Vagina (tissue), 2 donors: ENCODE results near the gene GJB1. TPM values are rescaled to one million over a fixed set of nuclear protein-coding genes. Genes with fewer than 3 reads are reported as not detected.

Experiments
- DNase-seq, 2 donors: peaks; one replicate each; pipeline ENCODE4 v3.0.0-alpha.2; 2017; ENCODE audit errors: extremely low spot score in 2 of 2
- H3K27ac ChIP-seq: fragments of 200-600 bp; sonication (generic); one replicate; pipeline ENCODE4 v1.5.1; 2019
- H3K27me3 ChIP-seq: fragments of 200-600 bp; sonication (generic); one replicate; pipeline ENCODE4 v1.5.1; 2019
- H3K36me3 ChIP-seq, 2 donors: fragments of 200-600 bp; sonication (generic); one replicate each; pipeline ENCODE4 v1.5.1; 2017 to 2019
- H3K4me1 ChIP-seq: fragments of 200-600 bp; sonication (generic); one replicate; pipeline ENCODE4 v1.5.1; 2019
- H3K4me3 ChIP-seq, 2 donors: fragments of 200-600 bp; sonication (generic); 1 replicate in 1 of 2; 2 replicates in 1 of 2; pipeline ENCODE4 v1.5.1; 2016 to 2019
- H3K9me3 ChIP-seq: fragments of 200-600 bp; sonication (generic); one replicate; pipeline ENCODE4 v1.5.1; 2019
- CTCF ChIP-seq, 3 experiments: fragments of 450-650 bp in 2 of 3; fragments of 200-600 bp in 1 of 3; sonication (generic) in 1 of 3; IDR thresholded peaks; one replicate each; pipeline ENCODE4 v1.5.1; 2017 to 2019; ENCODE audit warnings: antibody characterized with exemption in 3 of 3, mild to moderate bottlenecking in 2 of 3, moderate library complexity in 2 of 3
- POLR2A ChIP-seq, 2 donors: fragments of 450-650 bp; IDR thresholded peaks; one replicate each; pipeline ENCODE4 v1.6.1; 2017; ENCODE audit warnings: antibody characterized with exemption in 2 of 2, mild to moderate bottlenecking in 2 of 2, moderate library complexity in 2 of 2
- POLR2AphosphoS5 ChIP-seq, 2 donors: sonication (generic); formaldehyde crosslinking; IDR thresholded peaks; one replicate each; pipeline ENCODE4 v1.9.0; 2017; ENCODE audit warnings: antibody characterized with exemption in 2 of 2, mild to moderate bottlenecking in 2 of 2, low read depth in 1 of 2; ENCODE audit not compliant: insufficient read depth in 1 of 2
- intact Hi-C: fragments of 100-400 bp; cut with DNase I; formaldehyde crosslinking; loops from one replicate; pipeline ENCODE4 v1.15.1; 2023
- total RNA-seq: library from RNA; depleted of rRNA; stranded (reverse); fragments of >200 nt; gene quantifications from one replicate; pipeline ENCODE4 v1.2.3, GENCODE V29; 2016

The GJB1 gene
- total RNA-seq = not detected

- Histone ChIP-seq H3K27me3 (no peaks in the 10 kb centered on the region), H3K9me3 (no peaks in the 10 kb centered on the region), H3K4me3 (no peak within 1 kb of the TSS), H3K27ac (no peak within 1 kb of the TSS), H3K36me3 (no peaks in the 10 kb centered on the region), H3K4me1 (no peaks in the 10 kb centered on the region)
- TF ChIP-seq CTCF (IDR thresholded peaks at IDR 0.05) = no peak
- TF ChIP-seq POLR2AphosphoS5 (IDR thresholded peaks at IDR 0.05; ENCODE audit: insufficient read depth in 1 of 2, low read depth in 1 of 2) = no peak
- no peak for TF ChIP-seq POLR2A (IDR thresholded peaks at IDR 0.05)
- intact Hi-C loops = no loop called here
- DNase-seq = no peak
Observed at GRCh38 chrX:71222929-71223328, at the start of gene GJB1. GJB1 (plus strand) TSS chrX:71223224; CDS start chrX:71223708, 484 bp downstream.

DNA sequence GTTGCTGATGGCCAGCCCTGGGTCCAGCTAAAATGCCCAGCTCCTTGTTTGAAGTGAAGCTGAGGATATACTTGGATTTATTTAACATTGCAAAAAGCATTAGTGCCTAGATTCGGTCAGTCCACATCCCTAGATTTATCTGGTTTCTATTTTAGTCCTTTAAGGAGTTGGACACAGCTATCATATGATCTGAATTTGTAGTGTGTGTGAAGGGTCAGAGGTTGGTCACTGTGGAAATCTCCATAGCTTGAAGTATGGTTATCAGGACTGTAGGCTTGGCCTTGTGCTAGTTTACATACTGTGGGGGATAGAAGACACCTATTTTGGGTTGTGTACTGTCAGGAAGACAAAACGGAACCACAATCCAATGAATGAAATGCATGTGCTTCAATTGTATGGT, 49.6 kb upstream of the GJB1 start:
- no peaks in the 10 kb centered on the region for H3K27me3 ChIP-seq
- no peaks in the 10 kb centered on the region for H3K36me3 ChIP-seq
- no peak for DNase-seq
- intact Hi-C loops = loop anchor here (10.0 kb wide), 1 partner anchor 109 kb away; the partner anchor contains the start of gene SNX12
- no peak overlapping the region for H3K27ac ChIP-seq
- no peak for TF ChIP-seq POLR2A (IDR thresholded peaks at IDR 0.05)
- TF ChIP-seq POLR2AphosphoS5 (IDR thresholded peaks at IDR 0.05; ENCODE audit: insufficient read depth in 1 of 2, low read depth in 1 of 2) = no peak
- no peak for TF ChIP-seq CTCF (IDR thresholded peaks at IDR 0.05)
- H3K4me1 ChIP-seq = no peaks in the 10 kb centered on the region
- no peaks in the 10 kb centered on the region for H3K9me3 ChIP-seq
- H3K4me3 ChIP-seq = no peak overlapping the region

DNA sequence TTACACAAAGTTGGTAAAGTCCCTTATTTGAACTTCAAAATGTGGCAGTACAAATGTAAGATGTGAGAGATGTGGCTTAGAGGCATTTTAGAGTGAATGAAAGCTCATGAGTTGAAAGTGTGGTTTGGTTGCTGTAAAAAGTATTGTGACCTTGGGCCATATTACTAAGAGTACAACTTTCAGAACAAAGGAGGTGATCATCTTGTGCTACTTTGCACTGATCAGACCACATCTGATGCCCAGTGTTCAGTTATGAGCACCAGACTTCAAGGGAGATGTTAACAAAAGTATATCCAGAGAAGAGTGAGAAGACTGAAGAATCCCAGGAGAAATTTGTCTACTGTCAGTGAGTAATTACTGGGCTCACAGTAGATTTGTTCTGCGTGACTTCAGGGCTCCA, 48.2 kb upstream of the GJB1 start:
- TF ChIP-seq CTCF (IDR thresholded peaks at IDR 0.05) (no peak), POLR2A (IDR thresholded peaks at IDR 0.05) (no peak), POLR2AphosphoS5 (IDR thresholded peaks at IDR 0.05; ENCODE audit: insufficient read depth in 1 of 2, low read depth in 1 of 2) (no peak)
- Histone ChIP-seq H3K36me3 (no peaks in the 10 kb centered on the region), H3K4me3 (no peak overlapping the region), H3K4me1 (no peaks in the 10 kb centered on the region), H3K9me3 (no peaks in the 10 kb centered on the region), H3K27ac (no peak overlapping the region), H3K27me3 (no peaks in the 10 kb centered on the region)
- intact Hi-C loops = loop anchor here (10.0 kb wide), 1 partner anchor 110 kb away; the partner anchor contains the start of gene SNX12
- no peak for DNase-seq

DNA sequence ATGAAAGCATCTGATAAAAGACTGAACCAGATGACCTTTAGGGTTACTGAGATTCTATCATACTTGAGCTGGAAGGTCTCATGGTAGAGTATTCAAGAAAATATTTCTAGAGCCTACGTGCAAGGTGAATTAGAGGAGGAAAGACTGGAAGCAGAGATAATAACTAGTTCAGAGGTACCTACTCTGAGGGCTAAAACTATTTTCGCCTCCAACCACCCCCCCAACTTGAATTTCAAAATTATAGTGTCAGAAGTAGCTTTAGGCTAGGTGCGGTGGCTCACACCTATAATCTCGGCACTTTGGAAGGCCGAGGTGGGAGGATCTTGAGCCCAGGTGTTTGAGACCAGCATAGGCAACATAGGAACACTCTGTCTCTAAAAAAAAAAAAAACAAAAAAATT, 47.5 kb upstream of the GJB1 start:
- no peak overlapping the region for H3K4me3 ChIP-seq
- H3K27ac ChIP-seq = no peak overlapping the region
- no peaks in the 10 kb centered on the region for H3K27me3 ChIP-seq
- intact Hi-C loops = loop anchor here (10.0 kb wide), 1 partner anchor 111 kb away; the partner anchor contains the start of gene SNX12
- H3K9me3 ChIP-seq = no peaks in the 10 kb centered on the region
- TF ChIP-seq POLR2AphosphoS5 (IDR thresholded peaks at IDR 0.05; ENCODE audit: insufficient read depth in 1 of 2, low read depth in 1 of 2) (no peak), CTCF (IDR thresholded peaks at IDR 0.05) (no peak), POLR2A (IDR thresholded peaks at IDR 0.05) (no peak)
- no peaks in the 10 kb centered on the region for H3K36me3 ChIP-seq
- no peak for DNase-seq
- H3K4me1 ChIP-seq = no peaks in the 10 kb centered on the region

GRCh38 chrX:71177327-71177726, 45.7 kb upstream of the GJB1 start:
- no peaks in the 10 kb centered on the region for H3K27me3 ChIP-seq
- H3K36me3 ChIP-seq = no peaks in the 10 kb centered on the region
- H3K9me3 ChIP-seq = no peaks in the 10 kb centered on the region
- intact Hi-C loops = loop anchor here (10.0 kb wide), 1 partner anchor 113 kb away; the partner anchor contains the start of gene SNX12
- DNase-seq = no peak
- no peak overlapping the region for H3K4me3 ChIP-seq
- TF ChIP-seq POLR2A (IDR thresholded peaks at IDR 0.05) (no peak), POLR2AphosphoS5 (IDR thresholded peaks at IDR 0.05; ENCODE audit: insufficient read depth in 1 of 2, low read depth in 1 of 2) (no peak), CTCF (IDR thresholded peaks at IDR 0.05) (no peak)
- H3K27ac ChIP-seq = no peak overlapping the region
- H3K4me1 ChIP-seq = no peaks in the 10 kb centered on the region
